K562 (cell line): ENCODE data around the gene ZNF169. TPM values are rescaled to one million over a fixed set of nuclear protein-coding genes. Genes with fewer than 3 reads are reported as not detected.

ENCODE experiments used
- BHLHE40 ChIP-seq: IDR thresholded peaks from 2 replicates; pipeline ENCODE4 v1.6.1; 2011; ENCODE audit warnings: low read length, improper control_type of control experiment
- CBFB ChIP-seq: sonication (generic); formaldehyde crosslinking; IDR thresholded peaks from 2 replicates; pipeline ENCODE4 v1.4.0; 2020; ENCODE audit warnings: mild to moderate bottlenecking, missing genetic modification reagents
- E2F8 ChIP-seq: fragments of 450-650 bp; IDR thresholded peaks from 2 replicates; pipeline ENCODE4 v1.7.1; 2018; ENCODE audit warnings: mild to moderate bottlenecking, low read depth; ENCODE audit not compliant: partially characterized antibody
- E4F1 ChIP-seq: fragments of 250-450 bp; sonication (Bioruptor Pico); IDR thresholded peaks from 2 replicates; pipeline ENCODE4 v1.5.0; 2021; ENCODE audit warnings: mild to moderate bottlenecking, borderline replicate concordance
- ESRRA ChIP-seq: fragments of 450-650 bp; IDR thresholded peaks from 2 replicates; pipeline ENCODE4 v1.6.1; 2014; ENCODE audit warnings: low read depth, mild to moderate bottlenecking, moderate library complexity, borderline replicate concordance
- ETS1 ChIP-seq: conservative IDR thresholded peaks from 2 replicates; pipeline ENCODE4 v1.6.1; 2011; ENCODE audit warnings: low read depth, mild to moderate bottlenecking, low read length; ENCODE audit not compliant: control insufficient read depth
- PCBP1 ChIP-seq: fragments of 200-400 bp; formaldehyde crosslinking; IDR thresholded peaks from 2 replicates; pipeline ENCODE4 v1.6.1; 2018; ENCODE audit warnings: mild to moderate bottlenecking, low read depth, low read length; ENCODE audit not compliant: poor library complexity, severe bottlenecking
- PTBP1 ChIP-seq: fragments of 200-400 bp; formaldehyde crosslinking; IDR thresholded peaks from 2 replicates; pipeline ENCODE4 v1.6.1; 2017; ENCODE audit warnings: low read depth, low read length
- PYGO2 ChIP-seq: fragments of 450-650 bp; IDR thresholded peaks from 2 replicates; pipeline ENCODE4 v1.6.1; 2016; ENCODE audit warnings: mild to moderate bottlenecking, missing genetic modification characterization, moderate library complexity, missing compliant biosample characterization
- polyA plus RNA-seq, 8 experiments: library from polyadenylated mRNA; depleted of rRNA in 4 of 8; stranded (reverse) in 5 of 8; unstranded in 3 of 8; fragments of >200 nt; fragmentation: Nextera tagmentation in 2 of 8; fragmentation: Illumina TruSeq in 1 of 8; extraction: Ambion mirVana in 2 of 8; extraction: Trizol in 1 of 8; gene quantifications; 2 replicates each; pipeline versions ENCODE4 v1.2.1 to v1.2.3, GENCODE V29; 2011 to 2014; ENCODE audit warnings: inconsistent platforms in 1 of 8, missing spikeins in 1 of 8
- total RNA-seq, 7 experiments: library from RNA; depleted of rRNA in 6 of 7; stranded (reverse); fragments of >200 nt in 6 of 7; fragmentation: Illumina TruSeq in 2 of 7; extraction: Trizol in 2 of 7; gene quantifications; 2 replicates each; pipeline versions ENCODE4 v1.2.1 to v1.2.3, GENCODE V29; 2011 to 2021; ENCODE audit warnings: low replicate concordance in 1 of 7
- TF ChIP-seq, protein P1 (sequence below), 2 experiments: IDR thresholded peaks in 1 of 2; conservative IDR thresholded peaks in 1 of 2; 2 replicates each; pipeline ENCODE4 v1.6.1; 2016; ENCODE audit warnings: low read depth in 2 of 2, mild to moderate bottlenecking in 1 of 2, missing compliant biosample characterization in 1 of 2, missing genetic modification characterization in 1 of 2, moderate library complexity in 1 of 2
- TF ChIP-seq, protein P2 (sequence below): sonication (generic); formaldehyde crosslinking; IDR thresholded peaks from 2 replicates; pipeline ENCODE4 v1.9.0; 2022; ENCODE audit warnings: mild to moderate bottlenecking, missing genetic modification reagents

ZNF169 gene
- total and polyA plus RNA-seq, 9 of the 15 experiments (the other 6 are each of a cell fraction or from before 2014, with no cell fraction given) = 2.0 to 16.2 (median 5.6) TPM

- TF ChIP-seq E4F1 (CRISPR knock-in tag) (no peak), ESRRA (peak; percentile 97), PCBP1 (no peak), ETS1 (no peak), PYGO2 (peak; percentile 55; the same call in 1 of the 2 replicates), BHLHE40 (no peak), E2F8 (no peak), CBFB (peak; percentile 79; the same call in 1 of the 2 replicates), PTBP1 (no peak)
- TF ChIP-seq, protein P1, sequence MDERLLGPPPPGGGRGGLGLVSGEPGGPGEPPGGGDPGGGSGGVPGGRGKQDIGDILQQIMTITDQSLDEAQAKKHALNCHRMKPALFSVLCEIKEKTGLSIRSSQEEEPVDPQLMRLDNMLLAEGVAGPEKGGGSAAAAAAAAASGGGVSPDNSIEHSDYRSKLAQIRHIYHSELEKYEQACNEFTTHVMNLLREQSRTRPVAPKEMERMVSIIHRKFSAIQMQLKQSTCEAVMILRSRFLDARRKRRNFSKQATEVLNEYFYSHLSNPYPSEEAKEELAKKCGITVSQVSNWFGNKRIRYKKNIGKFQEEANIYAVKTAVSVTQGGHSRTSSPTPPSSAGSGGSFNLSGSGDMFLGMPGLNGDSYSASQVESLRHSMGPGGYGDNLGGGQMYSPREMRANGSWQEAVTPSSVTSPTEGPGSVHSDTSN (CRISPR knock-in tag; IDR thresholded peaks at IDR 0.05; ENCODE audit: low read depth) = no peak
- TF ChIP-seq, protein P1 (tag; conservative IDR thresholded peaks at IDR 0.05; ENCODE audit: low read depth) = no peak
- TF ChIP-seq, protein P2, sequence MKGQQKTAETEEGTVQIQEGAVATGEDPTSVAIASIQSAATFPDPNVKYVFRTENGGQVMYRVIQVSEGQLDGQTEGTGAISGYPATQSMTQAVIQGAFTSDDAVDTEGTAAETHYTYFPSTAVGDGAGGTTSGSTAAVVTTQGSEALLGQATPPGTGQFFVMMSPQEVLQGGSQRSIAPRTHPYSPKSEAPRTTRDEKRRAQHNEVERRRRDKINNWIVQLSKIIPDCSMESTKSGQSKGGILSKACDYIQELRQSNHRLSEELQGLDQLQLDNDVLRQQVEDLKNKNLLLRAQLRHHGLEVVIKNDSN (CRISPR knock-in tag) = no peak
Observed at GRCh38 chr9:94212091-94212490, 47.0 kb upstream of the ZNF169 start (continued).
